Dendritic cell treated with granulocyte-macrophage colony-stimulating factor and Interleukin-4, amounts not matched to agents 40 ng/mL and 50 ng/mL, for 4 days (primary cell): ENCODE data around the gene MGME1.
"Not testable (repeated sequence)": the region's sequence is repeated elsewhere in the genome, so short reads cannot be mapped to it uniquely, and the experiment has no call there.

Experiments used
- H3K27ac Mint-ChIP-seq: one replicate; pipeline ENCODE4 v1.8.0; 2022; ENCODE audit warnings: mild to moderate bottlenecking, mixed read lengths
- H3K27me3 Mint-ChIP-seq: one replicate; pipeline ENCODE4 v1.8.0; 2022; ENCODE audit warnings: mild to moderate bottlenecking, mixed read lengths
- H3K36me3 Mint-ChIP-seq: one replicate; pipeline ENCODE4 v1.8.0; 2022; ENCODE audit warnings: low read depth, mixed read lengths
- H3K4me1 Mint-ChIP-seq: one replicate; pipeline ENCODE4 v1.8.0; 2022; ENCODE audit warnings: low read depth, mixed read lengths
- H3K4me3 Mint-ChIP-seq: one replicate; pipeline ENCODE4 v1.8.0; 2022; ENCODE audit warnings: mild to moderate bottlenecking, moderate library complexity, mixed read lengths
- H3K9me3 Mint-ChIP-seq: one replicate; pipeline ENCODE4 v1.8.0; 2022; ENCODE audit warnings: mixed read lengths
- intact Hi-C: fragments of 100-400 bp; cut with micrococcal nuclease; formaldehyde crosslinking; loops from one replicate; pipeline ENCODE4 v1.15.0; 2022

The MGME1 gene

DNA sequence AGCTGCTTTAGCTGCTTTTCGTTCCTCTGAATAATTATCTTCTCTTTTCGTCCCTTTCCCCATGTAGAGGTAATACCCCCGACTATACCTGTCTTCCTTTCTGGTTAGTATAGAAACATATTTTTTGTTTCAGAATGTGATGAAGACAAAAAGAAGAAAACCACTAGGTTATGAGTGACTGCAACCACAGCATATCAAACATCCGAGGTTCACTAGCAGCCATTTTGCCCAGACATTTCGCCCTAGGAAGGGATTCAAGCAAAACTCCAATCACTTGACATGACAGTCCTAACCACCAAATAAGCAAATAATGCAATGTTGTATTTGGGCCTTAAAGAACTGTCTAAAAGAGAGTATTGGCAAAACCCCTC is 9.6 kb upstream of the MGME1 start:
- peaks cover 63% of the 10 kb centered on the region for H3K36me3 Mint-ChIP-seq
- peak overlapping the region; percentile 98 for H3K27ac Mint-ChIP-seq
- H3K4me3 Mint-ChIP-seq, result no peak overlapping the region
- H3K4me1 Mint-ChIP-seq, result peaks cover 75% of the 10 kb centered on the region
- H3K9me3 Mint-ChIP-seq, result no peaks in the 10 kb centered on the region
- intact Hi-C loops, result loop anchor here (2.0 kb wide), 1 partner anchor 14 kb away; no protein-coding TSS in a partner anchor
- H3K27me3 Mint-ChIP-seq, result no peaks in the 10 kb centered on the region

DNA sequence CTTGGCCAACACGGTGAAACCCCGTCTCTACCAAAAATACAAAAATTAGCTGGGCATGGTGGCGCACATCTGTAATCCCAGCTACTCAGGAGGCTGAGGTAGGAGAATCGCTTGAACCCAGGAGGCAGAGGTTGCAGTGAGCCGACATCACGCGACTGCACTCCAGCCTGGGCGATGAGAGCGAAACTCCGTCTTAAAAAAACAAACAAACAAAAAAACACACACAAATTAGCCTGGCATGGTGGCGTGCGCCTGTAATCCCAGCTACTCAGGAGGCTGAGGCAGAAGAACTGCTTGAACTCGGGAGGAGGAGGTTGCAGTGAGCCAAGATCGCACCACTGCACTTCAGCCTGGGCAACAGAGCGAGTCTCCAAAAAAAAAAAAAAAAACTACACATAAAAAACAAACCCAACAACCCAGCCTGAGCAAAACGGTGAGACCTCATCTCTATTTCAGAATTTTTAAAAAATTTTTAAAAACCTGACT is 8.4 kb upstream of the MGME1 start:
- H3K9me3 Mint-ChIP-seq, H3K27me3 Mint-ChIP-seq: not testable (repeated sequence)
- Mint-ChIP-seq H3K36me3 (peaks cover 59% of the 10 kb centered on the region), H3K27ac (peak overlapping the region; percentile 98), H3K4me3 (peak overlapping the region; percentile 28), H3K4me1 (peaks cover 82% of the 10 kb centered on the region)
- intact Hi-C loops, result loop anchor here (5.0 kb wide), 1 partner anchor 177 kb away; the partner anchor contains the start of genes KAT14 and PET117

DNA sequence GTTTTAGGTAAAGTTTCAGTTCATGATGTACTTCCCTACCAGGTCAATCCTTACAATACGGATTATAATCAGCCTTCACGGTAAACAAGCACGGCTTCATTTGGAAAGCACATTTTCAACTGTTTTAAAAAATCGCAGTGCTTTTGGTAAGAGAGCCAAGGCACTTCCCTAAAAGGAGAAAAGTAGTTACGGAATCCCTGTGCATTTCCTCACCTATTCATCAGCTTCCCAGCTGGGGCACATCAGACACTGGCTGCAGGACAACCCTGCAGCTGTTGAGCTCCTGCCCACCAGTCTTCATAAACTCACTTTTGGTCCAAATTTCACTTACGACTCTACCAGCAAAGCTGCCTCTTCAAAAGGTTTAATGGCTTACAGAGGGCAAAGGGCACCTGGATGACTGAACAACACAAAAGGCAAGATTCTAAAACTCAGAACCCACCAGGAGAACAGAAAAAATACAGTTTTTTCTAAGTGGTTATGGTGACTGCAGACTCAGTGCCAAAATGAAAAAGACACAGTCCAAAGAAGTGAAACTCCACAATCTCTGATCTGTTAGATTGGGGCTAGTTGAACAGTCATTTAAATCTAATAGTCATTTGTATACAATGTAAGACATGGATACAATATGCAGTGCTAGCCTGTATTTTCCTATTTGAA is 7.8 kb upstream of the MGME1 start:
- intact Hi-C loops, result loop anchor here (5.0 kb wide), 1 partner anchor 176 kb away; the partner anchor contains the start of genes KAT14 and PET117
- Mint-ChIP-seq H3K4me3 (peak overlapping the region; percentile 30), H3K27me3 (no peaks in the 10 kb centered on the region), H3K27ac (peak overlapping the region; percentile 98), H3K9me3 (no peaks in the 10 kb centered on the region), H3K36me3 (peaks cover 57% of the 10 kb centered on the region), H3K4me1 (peaks cover 83% of the 10 kb centered on the region)

DNA sequence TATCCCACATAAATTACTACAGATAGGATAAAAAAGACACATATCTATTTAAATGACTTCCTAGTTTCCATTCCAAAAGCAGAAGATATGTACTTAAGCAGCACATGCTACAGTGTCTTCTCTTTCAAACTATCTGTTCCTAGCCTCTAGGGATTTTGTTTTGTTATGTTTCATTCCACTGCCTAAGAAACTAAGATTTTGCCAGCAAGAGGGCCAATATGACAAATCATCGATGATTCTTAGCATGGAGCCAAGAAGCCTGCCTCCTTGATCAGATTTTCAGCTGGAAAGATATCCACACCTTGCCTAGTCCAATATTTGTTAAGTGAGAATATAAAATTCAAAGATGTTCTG is 7.3 kb upstream of the MGME1 start:
- peaks cover 57% of the 10 kb centered on the region for H3K36me3 Mint-ChIP-seq
- no peaks in the 10 kb centered on the region for H3K27me3 Mint-ChIP-seq
- H3K4me3 Mint-ChIP-seq, result no peak overlapping the region
- H3K27ac Mint-ChIP-seq, result peak overlapping the region; percentile 98
- peaks cover 84% of the 10 kb centered on the region for H3K4me1 Mint-ChIP-seq
- H3K9me3 Mint-ChIP-seq, result no peaks in the 10 kb centered on the region
- intact Hi-C loops, result loop anchor here (5.0 kb wide), 1 partner anchor 176 kb away; the partner anchor contains the start of genes KAT14 and PET117

DNA sequence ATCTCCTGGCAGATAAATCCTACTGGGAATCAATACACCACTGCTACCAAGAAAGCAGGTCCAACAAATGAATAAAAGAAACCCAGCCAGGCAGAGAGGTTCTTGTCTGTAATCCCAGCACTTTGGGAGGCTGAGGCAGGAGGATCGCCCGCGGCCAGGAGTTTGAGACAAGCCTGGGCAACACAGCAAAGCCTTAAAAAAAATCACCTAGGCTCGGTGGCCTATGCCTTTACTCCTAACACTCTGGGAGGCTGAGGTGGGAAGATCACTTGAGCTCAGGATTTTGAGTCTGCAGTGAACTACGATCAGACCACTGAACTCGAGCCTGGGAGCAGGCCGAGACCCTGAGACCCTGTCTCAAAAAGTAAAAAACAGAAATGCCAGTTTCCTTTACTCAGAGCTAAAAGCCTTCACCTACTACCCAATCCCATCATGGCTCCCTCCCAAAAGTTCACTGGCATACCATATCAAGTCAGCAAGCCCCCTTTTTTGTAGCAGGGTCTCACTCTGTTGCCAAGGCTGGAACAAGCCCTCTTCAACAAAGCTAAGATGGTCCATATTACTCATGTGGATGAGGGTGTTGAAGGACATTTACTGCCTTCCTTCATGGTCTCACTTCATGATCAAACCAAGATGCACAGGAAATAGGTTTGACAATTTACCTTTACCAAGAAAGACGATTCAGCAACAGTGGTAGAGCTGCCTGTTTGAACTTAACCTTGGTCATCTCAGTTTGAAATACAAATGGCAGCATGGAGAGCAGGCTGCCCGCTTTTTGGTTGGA is 5.5 kb upstream of the MGME1 start:
- Mint-ChIP-seq H3K36me3 (peaks cover 71% of the 10 kb centered on the region), H3K4me1 (peaks cover 85% of the 10 kb centered on the region), H3K9me3 (no peaks in the 10 kb centered on the region), H3K27ac (peak overlapping the region; percentile 98), H3K27me3 (no peaks in the 10 kb centered on the region), H3K4me3 (peak overlapping the region; percentile 13)
- intact Hi-C loops, result loop anchor here (5.0 kb wide), 1 partner anchor 174 kb away; the partner anchor contains the start of genes KAT14 and PET117

DNA sequence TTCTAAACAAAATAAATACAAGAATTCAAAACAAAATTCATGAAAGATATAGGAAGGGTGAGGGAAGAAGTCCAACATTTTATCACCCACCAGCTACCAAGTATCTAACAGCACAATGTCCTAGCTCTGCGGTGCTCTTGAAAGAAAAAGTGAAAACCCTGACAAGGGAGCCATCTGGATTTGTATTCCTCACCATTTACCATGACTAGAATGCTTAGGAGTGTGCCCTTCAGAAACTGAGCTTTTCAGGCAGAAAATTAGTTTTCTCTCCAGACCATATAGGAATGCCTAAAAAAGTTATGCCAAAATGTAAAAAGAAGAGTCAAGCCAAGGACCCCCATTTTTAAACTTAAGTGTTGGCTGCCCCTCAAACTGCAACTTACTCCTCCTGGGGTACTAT is 4.7 kb upstream of the MGME1 start:
- no peak overlapping the region for H3K4me3 Mint-ChIP-seq
- intact Hi-C loops, result loop anchor here (1.0 to 5.0 kb wide), 2 partner anchors 13 to 173 kb away; partner anchors contain the start of genes KAT14 and PET117

DNA sequence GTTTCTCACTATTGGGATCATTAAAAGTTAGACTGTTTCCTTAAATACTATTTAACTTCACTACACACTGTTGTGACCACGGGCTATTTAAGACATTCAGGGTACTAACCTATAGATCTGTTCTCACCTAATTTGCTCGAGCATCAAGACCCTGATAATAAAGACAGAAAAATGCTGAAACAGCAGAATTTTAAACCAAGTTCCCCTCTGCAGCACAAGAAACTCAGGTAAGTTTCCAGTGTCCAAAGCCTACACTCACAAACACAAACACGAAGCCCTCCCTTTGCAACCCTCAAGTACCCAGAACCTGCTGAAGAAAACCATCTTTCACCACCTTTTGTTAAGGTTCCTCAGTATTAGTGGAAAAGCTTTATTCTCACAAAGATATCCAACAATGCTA is 4.2 kb upstream of the MGME1 start:
- Mint-ChIP-seq H3K4me1 (peaks cover 75% of the 10 kb centered on the region), H3K4me3 (peak overlapping the region; percentile 90), H3K27ac (peak overlapping the region; percentile 98), H3K9me3 (no peaks in the 10 kb centered on the region), H3K27me3 (no peaks in the 10 kb centered on the region), H3K36me3 (peaks cover 78% of the 10 kb centered on the region)
- intact Hi-C loops, result loop anchor here (1.0 to 5.0 kb wide), 3 partner anchors 13 to 173 kb away; partner anchors contain the start of genes KAT14 and PET117

More for the DNA sequence above, 4.7 kb upstream of the MGME1 start:
- peaks cover 79% of the 10 kb centered on the region for H3K36me3 Mint-ChIP-seq
- peak overlapping the region; percentile 98 for H3K27ac Mint-ChIP-seq
- H3K27me3 Mint-ChIP-seq, result no peaks in the 10 kb centered on the region
- peaks cover 78% of the 10 kb centered on the region for H3K4me1 Mint-ChIP-seq
- no peaks in the 10 kb centered on the region for H3K9me3 Mint-ChIP-seq

DNA sequence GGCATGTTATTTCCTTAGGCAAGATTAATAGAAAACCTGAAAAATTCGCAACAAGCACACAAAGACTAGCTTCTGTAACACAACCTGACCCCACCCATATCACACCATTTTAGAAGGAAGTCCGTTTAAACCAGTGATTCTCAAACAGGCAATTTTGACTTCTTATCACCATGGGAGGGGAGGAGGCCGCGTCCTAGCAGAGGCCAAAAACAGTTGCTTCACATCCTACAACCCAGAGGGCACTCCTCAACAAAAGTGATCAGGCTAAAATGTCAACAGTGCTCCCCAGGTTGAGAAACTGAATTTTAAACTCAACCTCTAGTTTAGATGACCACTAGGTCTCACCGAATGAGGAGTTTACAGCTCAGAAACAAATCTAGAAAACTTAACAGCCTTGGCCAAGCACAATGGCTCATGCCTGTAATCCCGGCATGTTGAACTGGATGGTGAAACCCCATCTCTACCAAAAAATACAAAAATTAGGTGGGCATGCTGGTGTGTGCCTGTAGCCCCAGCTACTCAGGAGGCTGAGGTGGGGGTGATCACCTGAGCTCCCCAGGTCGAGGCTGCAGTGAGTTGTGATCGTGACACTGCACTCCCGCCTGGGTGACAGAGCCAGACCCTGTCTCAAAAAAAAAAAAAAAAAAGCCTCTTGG is 3.6 kb upstream of the MGME1 start:
- Mint-ChIP-seq H3K4me3 (peak overlapping the region; percentile 90), H3K27ac (peak overlapping the region; percentile 98), H3K4me1 (peaks cover 74% of the 10 kb centered on the region), H3K36me3 (peaks cover 72% of the 10 kb centered on the region), H3K27me3 (no peaks in the 10 kb centered on the region), H3K9me3 (no peaks in the 10 kb centered on the region)
- intact Hi-C loops, result loop anchor here (1.0 kb wide), 1 partner anchor 49 kb away; no protein-coding TSS in a partner anchor

DNA sequence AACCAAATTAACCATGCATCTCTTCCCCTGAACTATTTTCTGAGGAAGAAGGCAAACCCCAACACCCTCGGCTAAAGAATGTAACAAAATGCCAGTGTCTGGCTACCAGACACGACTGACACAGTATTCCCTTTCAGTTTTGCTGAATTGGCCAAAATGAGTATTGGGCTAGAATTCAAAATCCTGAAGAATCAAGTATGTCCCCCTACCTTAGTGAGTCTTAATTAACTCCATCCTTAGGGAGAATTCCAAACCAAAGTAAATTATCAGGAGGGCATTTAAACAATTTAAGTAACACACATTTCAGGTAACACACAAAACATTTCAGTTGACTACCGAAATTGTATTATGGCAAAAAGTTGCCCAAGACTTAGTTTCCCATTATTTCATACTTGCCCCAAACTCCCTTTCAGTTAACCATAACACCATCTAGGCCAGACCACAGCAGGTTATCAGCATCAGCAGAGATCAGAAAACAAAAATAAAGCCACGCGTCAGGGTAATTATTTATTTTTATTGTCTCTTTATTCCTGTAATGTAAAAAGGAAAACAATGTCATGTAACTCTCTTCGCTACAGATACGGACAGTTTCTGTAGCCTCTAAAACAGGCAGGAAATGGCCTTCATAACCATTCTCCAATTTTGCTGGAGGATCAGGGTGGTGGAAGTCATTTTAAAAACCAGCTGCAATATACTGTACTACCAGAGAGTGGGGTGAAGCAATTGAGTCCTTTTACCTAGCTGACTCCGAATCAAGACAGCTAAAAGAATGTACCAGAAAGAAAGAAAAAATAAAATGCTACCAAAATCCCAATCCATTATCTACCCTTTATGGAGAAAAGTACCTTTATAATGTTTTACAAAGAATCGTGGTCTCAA is 2.1 kb upstream of the MGME1 start:
- intact Hi-C loops, result no loop called here
- Mint-ChIP-seq H3K4me3 (peak overlapping the region; percentile 90), H3K27me3 (no peaks in the 10 kb centered on the region), H3K4me1 (peaks cover 62% of the 10 kb centered on the region), H3K9me3 (no peaks in the 10 kb centered on the region), H3K36me3 (peaks cover 61% of the 10 kb centered on the region), H3K27ac (peak overlapping the region; percentile 98)

DNA sequence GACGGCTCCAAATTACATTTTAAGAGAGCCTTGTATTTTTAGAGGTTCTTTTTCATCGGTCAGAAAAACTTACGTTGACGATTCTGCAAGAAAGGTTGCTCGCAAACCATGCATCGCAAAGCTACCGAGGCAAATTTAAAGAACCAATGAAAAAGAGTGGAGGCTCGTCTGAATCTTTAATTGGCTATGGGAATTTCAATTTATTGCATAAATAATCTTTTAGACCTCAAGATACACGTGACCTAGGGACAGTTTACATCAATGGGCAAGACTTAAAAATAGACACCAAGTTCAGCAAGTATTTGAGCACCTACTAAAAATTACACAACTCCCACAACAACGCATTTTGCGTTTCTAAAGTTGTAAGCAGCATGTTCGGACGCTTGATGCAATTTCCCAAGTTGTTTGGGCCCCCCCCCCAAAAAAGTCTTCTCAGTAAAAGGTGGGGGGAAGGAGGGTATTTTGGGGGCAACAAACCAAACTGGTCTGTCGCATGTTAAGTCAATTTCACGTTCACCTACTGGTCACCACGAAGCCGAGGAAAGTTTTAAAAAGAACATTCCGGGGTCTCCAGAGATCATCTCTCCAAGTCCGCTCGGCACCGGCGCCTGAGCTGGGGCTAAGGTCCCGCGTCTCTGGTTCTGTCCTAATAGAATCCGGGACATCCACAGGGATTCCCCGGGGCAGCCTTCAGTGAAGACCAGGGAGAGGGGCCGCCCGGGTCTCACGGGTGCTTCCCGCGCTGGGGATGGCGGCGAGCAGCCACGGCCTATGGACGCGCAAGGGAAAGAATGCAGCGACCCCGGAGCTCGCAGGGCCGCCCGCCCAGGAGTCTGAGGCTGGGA is 1.1 kb upstream of the MGME1 start:
- intact Hi-C loops, result no loop called here
- Mint-ChIP-seq H3K36me3 (peaks cover 59% of the 10 kb centered on the region), H3K27me3 (no peaks in the 10 kb centered on the region), H3K4me1 (peaks cover 58% of the 10 kb centered on the region), H3K27ac (peak overlapping the region; percentile 98), H3K4me3 (peak overlapping the region; percentile 90), H3K9me3 (no peaks in the 10 kb centered on the region)

DNA sequence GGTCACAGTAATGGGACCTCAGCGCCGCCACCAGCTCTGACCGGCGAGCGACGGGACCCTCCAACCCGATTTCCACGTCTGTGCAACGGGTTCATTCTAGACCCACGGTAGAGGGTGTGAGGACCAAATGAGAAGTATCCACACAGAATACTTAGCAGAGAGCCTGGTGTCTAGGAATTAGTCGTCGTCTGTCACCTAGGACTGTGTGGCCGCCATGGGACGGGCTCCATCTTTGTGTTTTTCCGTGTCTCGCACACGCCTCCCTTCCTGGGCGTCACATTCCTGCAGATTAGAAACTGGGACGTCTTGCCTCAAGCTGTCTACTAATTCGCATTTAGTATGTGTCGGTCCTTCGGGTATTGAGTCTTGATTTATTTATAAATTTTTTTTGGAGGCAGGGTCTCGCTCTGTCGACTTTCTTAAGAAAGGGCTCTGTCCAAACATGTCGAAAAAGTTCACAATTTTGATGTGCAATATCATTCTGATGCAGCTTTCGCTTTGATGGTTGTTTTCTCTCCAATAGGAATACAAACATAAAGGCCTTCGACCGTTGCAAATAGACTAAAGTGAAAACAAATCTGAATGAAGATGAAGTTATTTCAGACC is 563 bp downstream of the MGME1 start:
- peaks cover 49% of the 10 kb centered on the region for H3K36me3 Mint-ChIP-seq
- H3K9me3 Mint-ChIP-seq, result no peaks in the 10 kb centered on the region
- intact Hi-C loops, result loop anchor here (1.0 kb wide), 1 partner anchor 287 kb away; the partner anchor contains the start of gene RRBP1
- peak overlapping the region; percentile 98 for H3K27ac Mint-ChIP-seq
- no peaks in the 10 kb centered on the region for H3K27me3 Mint-ChIP-seq
- peak overlapping the region; percentile 90 for H3K4me3 Mint-ChIP-seq
- H3K4me1 Mint-ChIP-seq, result peaks cover 63% of the 10 kb centered on the region

DNA sequence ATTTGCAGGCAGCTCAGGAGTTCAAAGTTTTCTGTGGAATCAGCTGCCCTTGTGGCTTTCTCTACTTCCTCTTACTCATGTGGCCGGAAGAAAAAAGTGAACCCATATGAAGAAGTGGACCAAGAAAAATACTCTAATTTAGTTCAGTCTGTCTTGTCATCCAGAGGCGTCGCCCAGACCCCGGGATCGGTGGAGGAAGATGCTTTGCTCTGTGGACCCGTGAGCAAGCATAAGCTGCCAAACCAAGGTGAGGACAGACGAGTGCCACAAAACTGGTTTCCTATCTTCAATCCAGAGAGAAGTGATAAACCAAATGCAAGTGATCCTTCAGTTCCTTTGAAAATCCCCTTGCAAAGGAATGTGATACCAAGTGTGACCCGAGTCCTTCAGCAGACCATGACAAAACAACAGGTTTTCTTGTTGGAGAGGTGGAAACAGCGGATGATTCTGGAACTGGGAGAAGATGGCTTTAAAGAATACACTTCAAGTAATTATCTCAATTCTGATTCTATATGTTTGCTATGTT is 1.1 kb downstream of the MGME1 start:
- H3K4me3 Mint-ChIP-seq, result peak overlapping the region; percentile 90
- intact Hi-C loops, result loop anchor here (1.0 kb wide), 1 partner anchor 288 kb away; the partner anchor contains the start of gene RRBP1
- H3K9me3 Mint-ChIP-seq, result no peaks in the 10 kb centered on the region
- H3K36me3 Mint-ChIP-seq, result peaks cover 49% of the 10 kb centered on the region
- H3K27ac Mint-ChIP-seq, result peak overlapping the region; percentile 98
- no peaks in the 10 kb centered on the region for H3K27me3 Mint-ChIP-seq
- peaks cover 62% of the 10 kb centered on the region for H3K4me1 Mint-ChIP-seq
